K562 (cell line): ENCODE measurements around the gene RGS19. TPM values are rescaled to one million over a fixed set of nuclear protein-coding genes. Genes with fewer than 3 reads are reported as not detected.

Source experiments
- ARID3A ChIP-seq: IDR thresholded peaks from 2 replicates; pipeline ENCODE4 v1.6.1; 2012; ENCODE audit warnings: low read depth, low read length, improper control_type of control experiment, borderline replicate concordance
- ARID3B ChIP-seq: fragments of 250-450 bp; sonication (Bioruptor Pico); IDR thresholded peaks from 2 replicates; pipeline ENCODE4 v1.4.0; 2020; ENCODE audit warnings: borderline replicate concordance
- ATF7 ChIP-seq: fragments of 450-650 bp; IDR thresholded peaks from 2 replicates; pipeline ENCODE4 v1.7.1; 2014; ENCODE audit warnings: mild to moderate bottlenecking, moderate library complexity
- ETS1 ChIP-seq: conservative IDR thresholded peaks from 2 replicates; pipeline ENCODE4 v1.6.1; 2011; ENCODE audit warnings: low read depth, mild to moderate bottlenecking, low read length; ENCODE audit not compliant: control insufficient read depth
- HOXB6 ChIP-seq: fragments of 250-450 bp; sonication (Bioruptor Pico); IDR thresholded peaks from 2 replicates; pipeline ENCODE4 v1.5.1; 2022; ENCODE audit warnings: mild to moderate bottlenecking, borderline replicate concordance
- KAT2B ChIP-seq: IDR thresholded peaks from one replicate; pipeline ENCODE4 v1.6.1; 2012; ENCODE audit warnings: low read depth, mild to moderate bottlenecking, control low read depth, inconsistent platforms, low read length, moderate library complexity
- NCOR1 ChIP-seq: fragments of 450-650 bp; IDR thresholded peaks from 2 replicates; pipeline ENCODE4 v1.6.1; 2016; ENCODE audit warnings: mild to moderate bottlenecking, moderate library complexity
- SMAD3 ChIP-seq: fragments of 450-650 bp; formaldehyde crosslinking; conservative IDR thresholded peaks from 2 replicates; pipeline ENCODE4 v1.4.0; 2020; ENCODE audit warnings: mild to moderate bottlenecking
- polyA plus RNA-seq, 8 experiments: library from polyadenylated mRNA; depleted of rRNA in 4 of 8; stranded (reverse) in 5 of 8; unstranded in 3 of 8; fragments of >200 nt; fragmentation: Nextera tagmentation in 2 of 8; fragmentation: Illumina TruSeq in 1 of 8; extraction: Ambion mirVana in 2 of 8; extraction: Trizol in 1 of 8; gene quantifications; 2 replicates each; pipeline versions ENCODE4 v1.2.1 to v1.2.3, GENCODE V29; 2011 to 2014; ENCODE audit warnings: inconsistent platforms in 1 of 8, missing spikeins in 1 of 8
- total RNA-seq, 7 experiments: library from RNA; depleted of rRNA in 6 of 7; stranded (reverse); fragments of >200 nt in 6 of 7; fragmentation: Illumina TruSeq in 2 of 7; extraction: Trizol in 2 of 7; gene quantifications; 2 replicates each; pipeline versions ENCODE4 v1.2.1 to v1.2.3, GENCODE V29; 2011 to 2021; ENCODE audit warnings: low replicate concordance in 1 of 7

RGS19 gene
- total and polyA plus RNA-seq, 9 of the 15 experiments (the other 6 are each of a cell fraction or from before 2014, with no cell fraction given), result 0.41 to 23.7 (median 14.6) TPM

- TF ChIP-seq ARID3B (CRISPR knock-in tag) (no peak), HOXB6 (CRISPR knock-in tag) (no peak), ATF7 (no peak), ARID3A (no peak), NCOR1 (no peak), SMAD3 (CRISPR knock-in tag) (no peak), KAT2B (no peak), ETS1 (no peak)
These were observed 19.2 kb upstream of the RGS19 start (continued) for GRCh38 chr20:64098471-64099013.
